Endothelial cell of umbilical vein (primary cell): Measurements from ENCODE around the gene ARMC5. TPM values are rescaled to one million over a fixed set of nuclear protein-coding genes. Genes with fewer than 3 reads are reported as not detected.

ENCODE experiments used
- BruUV-seq: library from RNA; stranded (reverse); fragments of 400-500 nt; replicated peaks from 2 replicates; lab custom pipeline; 2021; lab: Mats Ljungman, UMichigan
- CTCF ChIA-PET: fragments of 300-600, 350-600 bp; sonication (Branson Sonifier 250); formaldehyde crosslinking; loops from one replicate; lab custom pipeline; 2021; ENCODE audit warnings: antibody characterized with exemption, inconsistent platforms; lab: Charles Lee
- POLR2A ChIA-PET: fragments of 300-600, 350-600 bp; sonication (Branson Sonifier 250); formaldehyde crosslinking; loops from one replicate; lab custom pipeline; 2021; ENCODE audit warnings: antibody characterized with exemption, inconsistent platforms; lab: Charles Lee
- DNase-seq: peaks from one replicate; pipeline ENCODE4 v3.0.0-alpha.2; 2011; ENCODE audit warnings: low read depth, low spot score
- FAIRE-seq: peaks from 2 replicates; lab custom pipeline; 2011; peaks lifted over from hg19 to GRCh38; lab: Jason Lieb, UNC
- H2AFZ ChIP-seq: 2 replicates; pipeline ENCODE4 v1.6.0; 2012; ENCODE audit warnings: low read depth, low read length, control low read depth, inconsistent platforms
- H3K27ac ChIP-seq: 2 replicates; pipeline ENCODE4 v1.5.1; 2011; ENCODE audit warnings: low read depth, mild to moderate bottlenecking, control low read depth, low read length, moderate library complexity; ENCODE audit not compliant: insufficient read depth
- H3K27me3 ChIP-seq, 2 experiments: 2 replicates each; pipeline versions ENCODE4 v1.6.0 to v1.6.1; 2011; ENCODE audit warnings: low read length in 2 of 2, mixed read lengths in 1 of 2; ENCODE audit not compliant: control insufficient read depth in 2 of 2, insufficient read depth in 2 of 2
- H3K36me3 ChIP-seq, 2 experiments: 2 replicates in 1 of 2; 3 replicates in 1 of 2; pipeline ENCODE4 v1.5.1; 2011; ENCODE audit warnings: low read length in 2 of 2, mild to moderate bottlenecking in 1 of 2, moderate library complexity in 1 of 2; ENCODE audit not compliant: control insufficient read depth in 2 of 2, insufficient read depth in 2 of 2; ENCODE audit errors: extremely low read depth in 1 of 2
- H3K4me1 ChIP-seq: 3 replicates; pipeline ENCODE4 v1.5.1; 2011; ENCODE audit warnings: mild to moderate bottlenecking, low read length; ENCODE audit not compliant: control insufficient read depth, insufficient read depth; ENCODE audit errors: extremely low read depth
- H3K4me2 ChIP-seq: 2 replicates; pipeline ENCODE4 v1.6.1; 2011; ENCODE audit warnings: low read length, control low read depth, mixed read lengths; ENCODE audit not compliant: insufficient read depth
- H3K4me3 ChIP-seq, 3 experiments: fragments of 200-600 bp in 1 of 3; sonication (generic), shearing (Covaris generic) in 1 of 3; replicated peaks in 1 of 3; 2 replicates each; pipeline ENCODE4 v1.5.1; 2011 to 2016; ENCODE audit warnings: control low read depth in 3 of 3, low read length in 3 of 3, mild to moderate bottlenecking in 2 of 3, inconsistent platforms in 1 of 3, low read depth in 1 of 3, moderate library complexity in 1 of 3; ENCODE audit not compliant: insufficient read depth in 1 of 3
- H3K79me2 ChIP-seq: 2 replicates; pipeline ENCODE4 v1.6.0; 2012; ENCODE audit warnings: low read length, inconsistent platforms; ENCODE audit not compliant: control insufficient read depth, insufficient read depth
- H3K9ac ChIP-seq: replicated peaks from 2 replicates; pipeline ENCODE3; 2011; ENCODE audit warnings: low read length, control low read depth; ENCODE audit not compliant: insufficient read depth; ENCODE audit errors: extremely low read depth
- H3K9me1 ChIP-seq: replicated peaks from 3 replicates; pipeline ENCODE4 v1.6.0; 2011; ENCODE audit warnings: mild to moderate bottlenecking, low read length; ENCODE audit not compliant: control insufficient read depth, insufficient read depth; ENCODE audit errors: extremely low read depth
- H3K9me3 ChIP-seq: replicated peaks from 2 replicates; pipeline ENCODE4 v1.5.1; 2012; ENCODE audit warnings: low read length, inconsistent platforms; ENCODE audit not compliant: control insufficient read depth, insufficient read depth
- H4K20me1 ChIP-seq: replicated peaks from 2 replicates; pipeline ENCODE3; 2011; ENCODE audit warnings: mild to moderate bottlenecking, low read length; ENCODE audit not compliant: control insufficient read depth, insufficient read depth; ENCODE audit errors: extremely low read depth
- EZH2 ChIP-seq: IDR thresholded peaks from 2 replicates; pipeline ENCODE4 v1.6.1; 2012; ENCODE audit warnings: borderline replicate concordance, low read depth, mild to moderate bottlenecking, moderate library complexity, low read length, inconsistent platforms; ENCODE audit not compliant: severe bottlenecking
- FOS ChIP-seq: IDR thresholded peaks from 2 replicates; pipeline ENCODE4 v1.6.1; 2011; ENCODE audit warnings: mild to moderate bottlenecking, low read length, moderate library complexity, borderline replicate concordance; ENCODE audit not compliant: insufficient read depth
- GATA2 ChIP-seq: IDR thresholded peaks from 2 replicates; pipeline ENCODE4 v1.7.0; 2011; ENCODE audit warnings: low read depth, mild to moderate bottlenecking, moderate library complexity, mixed read lengths, low read length; ENCODE audit not compliant: insufficient read length, insufficient read depth
- JUN ChIP-seq: IDR thresholded peaks from 2 replicates; pipeline ENCODE4 v1.6.1; 2011; ENCODE audit warnings: borderline replicate concordance, low read depth; ENCODE audit not compliant: insufficient read length, insufficient read depth
- MAX ChIP-seq: IDR thresholded peaks from 2 replicates; pipeline ENCODE4 v1.6.1; 2011; ENCODE audit not compliant: insufficient read depth, insufficient read length
- MYC ChIP-seq: IDR thresholded peaks from one replicate; pipeline ENCODE4 v1.6.1; 2011; ENCODE audit warnings: mild to moderate bottlenecking, low read depth, low read length
- POLR2A ChIP-seq: IDR thresholded peaks from 2 replicates; pipeline ENCODE4 v1.6.1; 2012; ENCODE audit warnings: low read depth, mild to moderate bottlenecking, control low read depth, low read length
- POLR2AphosphoS5 ChIP-seq: IDR thresholded peaks from 2 replicates; pipeline ENCODE4 v1.6.1; 2012; ENCODE audit warnings: low read depth, mild to moderate bottlenecking, control low read depth, low read length, moderate library complexity; ENCODE audit not compliant: insufficient read depth
- dilution Hi-C: fragments of 300-500 bp; cut with MboI; formaldehyde crosslinking; loops from one replicate; pipeline ENCODE4 v1.15.0; 2019; ENCODE audit warnings: low sequenced_read_pairs; ENCODE audit not compliant: extremely low pct_ligation_motif_present
- intact Hi-C: fragments of 100-400 bp; cut with micrococcal nuclease; formaldehyde crosslinking; loops from one replicate; pipeline ENCODE4 v1.10.0; 2022
- polyA plus RNA-seq, 4 experiments: library from polyadenylated mRNA; depleted of rRNA in 3 of 4; stranded (reverse) in 3 of 4; unstranded in 1 of 4; fragments of >200 nt; gene quantifications; 2 replicates each; pipeline versions ENCODE4 v1.2.1 to v1.2.3, GENCODE V29; 2011 to 2012; ENCODE audit warnings: missing spikeins in 1 of 4
- total RNA-seq: library from RNA; stranded (reverse); gene quantifications from 2 replicates; pipeline ENCODE4 v1.2.3, GENCODE V29; 2021
- TF ChIP-seq, protein P1 (sequence below), 2 donors: IDR thresholded peaks; 1 replicate in 1 of 2; 2 replicates in 1 of 2; pipeline ENCODE4 v1.5.1; 2011; ENCODE audit warnings: low read length in 2 of 2, mild to moderate bottlenecking in 2 of 2, moderate library complexity in 2 of 2, control low read depth in 1 of 2, inconsistent platforms in 1 of 2, low read depth in 1 of 2; ENCODE audit not compliant: insufficient read depth in 1 of 2; ENCODE audit errors: extremely low read depth in 1 of 2

Gene ARMC5
- total and polyA plus RNA-seq, 2 donors (not counting 3 experiments of a cell fraction or from before 2014, with no cell fraction given) = 17.3 to 18.8 TPM

GRCh38 chr16:31436221-31437045 is 22.9 kb upstream of the ARMC5 start:
- Histone ChIP-seq H2AFZ (no peak overlapping the region), H3K9ac (no peak overlapping the region), H3K27me3 (peaks cover 3 to 11% of the 10 kb centered on the region in 2 experiments), H3K4me1 (no peaks in the 10 kb centered on the region), H3K4me2 (no peak overlapping the region), H3K9me1 (no peaks in the 10 kb centered on the region), H3K9me3 (no peaks in the 10 kb centered on the region), H3K36me3 (no peaks in the 10 kb centered on the region), H3K4me3 (no peak overlapping the region), H4K20me1 (no peaks in the 10 kb centered on the region), H3K79me2 (no peaks in the 10 kb centered on the region), H3K27ac (no peak overlapping the region)
- no peak for FAIRE-seq
- dilution Hi-C loops = no loop called here
- ChIA-PET POLR2A (no interaction called here), CTCF (no interaction called here)
- BruUV-seq = no TSS peak
- DNase-seq = no peak
- intact Hi-C loops = no loop called here
- no peak for TF ChIP-seq POLR2AphosphoS5
- TF ChIP-seq GATA2 = no peak
- no peak for TF ChIP-seq POLR2A
- no peak for TF ChIP-seq JUN
- TF ChIP-seq MYC = no peak
- no peak for TF ChIP-seq MAX
- TF ChIP-seq, protein P1, sequence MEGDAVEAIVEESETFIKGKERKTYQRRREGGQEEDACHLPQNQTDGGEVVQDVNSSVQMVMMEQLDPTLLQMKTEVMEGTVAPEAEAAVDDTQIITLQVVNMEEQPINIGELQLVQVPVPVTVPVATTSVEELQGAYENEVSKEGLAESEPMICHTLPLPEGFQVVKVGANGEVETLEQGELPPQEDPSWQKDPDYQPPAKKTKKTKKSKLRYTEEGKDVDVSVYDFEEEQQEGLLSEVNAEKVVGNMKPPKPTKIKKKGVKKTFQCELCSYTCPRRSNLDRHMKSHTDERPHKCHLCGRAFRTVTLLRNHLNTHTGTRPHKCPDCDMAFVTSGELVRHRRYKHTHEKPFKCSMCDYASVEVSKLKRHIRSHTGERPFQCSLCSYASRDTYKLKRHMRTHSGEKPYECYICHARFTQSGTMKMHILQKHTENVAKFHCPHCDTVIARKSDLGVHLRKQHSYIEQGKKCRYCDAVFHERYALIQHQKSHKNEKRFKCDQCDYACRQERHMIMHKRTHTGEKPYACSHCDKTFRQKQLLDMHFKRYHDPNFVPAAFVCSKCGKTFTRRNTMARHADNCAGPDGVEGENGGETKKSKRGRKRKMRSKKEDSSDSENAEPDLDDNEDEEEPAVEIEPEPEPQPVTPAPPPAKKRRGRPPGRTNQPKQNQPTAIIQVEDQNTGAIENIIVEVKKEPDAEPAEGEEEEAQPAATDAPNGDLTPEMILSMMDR (IDR thresholded peaks at IDR 0.05; ENCODE audit: extremely low read depth in 1 of 2, insufficient read depth in 1 of 2, low read depth in 1 of 2, low read length in 2 of 2) = no peak
- no peak for TF ChIP-seq EZH2
- TF ChIP-seq FOS = no peak
